SK-N-SH (cell line): ENCODE data around the gene VWA5B1. TPM values are rescaled to one million over a fixed set of nuclear protein-coding genes. Genes with fewer than 3 reads are reported as not detected.

Source experiments
- CTCF ChIA-PET: fragments of 300-600, 350-600 bp; formaldehyde crosslinking; extraction: SDS; loops from one replicate; lab custom pipeline; 2021; lab: Yijun Ruan, JAX
- POLR2A ChIA-PET: fragments of 350-600 bp; sonication (Branson Sonifier 250); formaldehyde crosslinking; extraction: SDS; loops from one replicate; lab custom pipeline; 2020; ENCODE audit warnings: antibody characterized with exemption, inconsistent platforms; lab: Yijun Ruan, JAX
- DNase-seq: peaks from one replicate; pipeline ENCODE4 v3.0.0; 2012
- H2AFZ ChIP-seq: fragments of 200-600 bp; sonication (generic); 2 replicates; pipeline ENCODE4 v1.8.1; 2016; ENCODE audit warnings: antibody characterized with exemption, mild to moderate bottlenecking, low read depth
- H3F3A ChIP-seq: fragments of 200-600 bp; sonication (generic); replicated peaks from 2 replicates; pipeline ENCODE3; 2016; ENCODE audit warnings: antibody characterized with exemption, mild to moderate bottlenecking; ENCODE audit not compliant: insufficient read depth
- H3K27ac ChIP-seq, 2 experiments: fragments of 200-500 bp in 1 of 2; fragments of 200-600 bp in 1 of 2; sonication (Bioruptor generic) in 1 of 2; sonication (generic), shearing (Covaris generic) in 1 of 2; 2 replicates each; pipeline versions ENCODE4 v1.5.1 to v1.6.1; 2014 to 2016; ENCODE audit warnings: low read depth in 2 of 2, inconsistent platforms in 1 of 2, low read length in 1 of 2, mild to moderate bottlenecking in 1 of 2, mixed read lengths in 1 of 2
- H3K27me3 ChIP-seq: fragments of 200-600 bp; sonication (generic), shearing (Covaris generic); 2 replicates; pipeline ENCODE4 v1.6.1; 2016; ENCODE audit warnings: mixed run types; ENCODE audit not compliant: insufficient read depth
- H3K36me3 ChIP-seq, 2 experiments: fragments of 200-500 bp in 1 of 2; fragments of 200-600 bp in 1 of 2; sonication (Bioruptor generic) in 1 of 2; sonication (generic) in 1 of 2; replicated peaks in 1 of 2; 2 replicates each; pipeline versions ENCODE3 to v1.5.1; 2014 to 2016; ENCODE audit warnings: low read length in 1 of 2, mild to moderate bottlenecking in 1 of 2; ENCODE audit not compliant: insufficient read depth in 2 of 2, control insufficient read depth in 1 of 2
- H3K4me1 ChIP-seq, 2 experiments: fragments of 200-500 bp in 1 of 2; fragments of 200-600 bp in 1 of 2; sonication (Bioruptor generic) in 1 of 2; sonication (generic), shearing (Covaris generic) in 1 of 2; 2 replicates each; pipeline versions ENCODE4 v1.5.1 to v1.6.1; 2014 to 2016; ENCODE audit warnings: low read depth in 1 of 2, low read length in 1 of 2, mixed run types in 1 of 2; ENCODE audit not compliant: insufficient read depth in 2 of 2, control insufficient read depth in 1 of 2
- H3K4me2 ChIP-seq: fragments of 200-600 bp; sonication (generic), shearing (Covaris generic); 2 replicates; pipeline ENCODE4 v1.6.1; 2017; ENCODE audit warnings: mixed run types
- H3K4me3 ChIP-seq, 2 experiments: fragments of 200-500 bp in 1 of 2; fragments of 200-600 bp in 1 of 2; sonication (Bioruptor generic) in 1 of 2; sonication (generic), shearing (Covaris generic) in 1 of 2; 2 replicates each; pipeline versions ENCODE4 v1.5.1 to v1.8.1; 2014 to 2016; ENCODE audit warnings: low read depth in 2 of 2, inconsistent platforms in 1 of 2, low read length in 1 of 2, mild to moderate bottlenecking in 1 of 2, mixed read lengths in 1 of 2, moderate library complexity in 1 of 2
- H3K79me2 ChIP-seq: fragments of 200-600 bp; sonication (generic); 2 replicates; pipeline ENCODE4 v1.8.1; 2017; ENCODE audit warnings: mild to moderate bottlenecking; ENCODE audit not compliant: insufficient read depth
- H3K9ac ChIP-seq: fragments of 200-600 bp; sonication (generic); 2 replicates; pipeline ENCODE4 v1.6.1; 2017; ENCODE audit warnings: mixed run types
- H3K9me2 ChIP-seq: fragments of 200-600 bp; sonication (generic); 2 replicates; pipeline ENCODE4 v1.6.1; 2017; ENCODE audit warnings: mixed run types
- H3K9me3 ChIP-seq: fragments of 200-600 bp; sonication (generic); 2 replicates; pipeline ENCODE4 v1.6.1; 2017; ENCODE audit warnings: mixed run types, mild to moderate bottlenecking, moderate library complexity
- H4K20me1 ChIP-seq: fragments of 200-600 bp; sonication (generic); 2 replicates; pipeline ENCODE4 v1.6.1; 2017; ENCODE audit warnings: mild to moderate bottlenecking, mixed run types; ENCODE audit not compliant: insufficient read depth
- CHD2 ChIP-seq: fragments of 150-350 bp; IDR thresholded peaks from 2 replicates; pipeline ENCODE4 v1.6.1; 2018; ENCODE audit warnings: low read length; ENCODE audit not compliant: partially characterized antibody
- CTCF ChIP-seq: fragments of 200-600 bp; sonication (generic); IDR thresholded peaks from 2 replicates; pipeline ENCODE4 v1.6.1; 2017; ENCODE audit warnings: antibody characterized with exemption, mild to moderate bottlenecking, moderate library complexity
- ELF1 ChIP-seq: IDR thresholded peaks from 2 replicates; pipeline ENCODE4 v1.4.0; 2012
- FOSL2 ChIP-seq: IDR thresholded peaks from 2 replicates; pipeline ENCODE4 v1.4.0; 2012; ENCODE audit warnings: low read depth, mild to moderate bottlenecking, moderate library complexity, borderline replicate concordance
- FOXM1 ChIP-seq: IDR thresholded peaks from 2 replicates; pipeline ENCODE4 v1.4.0; 2012; ENCODE audit warnings: low read depth, mild to moderate bottlenecking
- GATA2 ChIP-seq: sonication (generic); formaldehyde crosslinking; IDR thresholded peaks from 2 replicates; pipeline ENCODE4 v1.5.0; 2020; ENCODE audit warnings: mild to moderate bottlenecking, missing genetic modification reagents
- JUND ChIP-seq: IDR thresholded peaks from 2 replicates; pipeline ENCODE4 v1.4.0; 2012
- MEF2A ChIP-seq: IDR thresholded peaks from 2 replicates; pipeline ENCODE4 v1.4.0; 2012; ENCODE audit warnings: low read depth, borderline replicate concordance
- RCOR1 ChIP-seq: fragments of 150-350 bp; IDR thresholded peaks from 2 replicates; pipeline ENCODE4 v1.6.1; 2017; ENCODE audit warnings: antibody characterized with exemption, low read length
- REST ChIP-seq: IDR thresholded peaks from 2 replicates; pipeline ENCODE4 v1.6.1; 2012; ENCODE audit warnings: mild to moderate bottlenecking, low read depth, low read length, moderate library complexity
- RFX5 ChIP-seq: IDR thresholded peaks from 2 replicates; pipeline ENCODE4 v1.6.1; 2012; ENCODE audit warnings: mild to moderate bottlenecking, improper control_type of control experiment, low read length
- SIN3A ChIP-seq: IDR thresholded peaks from 2 replicates; pipeline ENCODE4 v1.6.1; 2012; ENCODE audit warnings: low read depth, mild to moderate bottlenecking, low read length, moderate library complexity, borderline replicate concordance
- SMC3 ChIP-seq: IDR thresholded peaks from 2 replicates; pipeline ENCODE4 v1.6.1; 2012; ENCODE audit warnings: low read depth, low read length, improper control_type of control experiment
- TAF1 ChIP-seq: IDR thresholded peaks from 2 replicates; pipeline ENCODE4 v1.6.1; 2012; ENCODE audit warnings: low read depth, mild to moderate bottlenecking, low read length, moderate library complexity, borderline replicate concordance
- TCF12 ChIP-seq: IDR thresholded peaks from 2 replicates; pipeline ENCODE4 v1.4.0; 2012
- TEAD4 ChIP-seq: IDR thresholded peaks from 2 replicates; pipeline ENCODE4 v1.4.0; 2012; ENCODE audit warnings: mild to moderate bottlenecking, borderline replicate concordance; ENCODE audit not compliant: insufficient read depth
- USF1 ChIP-seq: IDR thresholded peaks from 2 replicates; pipeline ENCODE4 v1.4.0; 2012; ENCODE audit warnings: low read depth, borderline replicate concordance
- YY1 ChIP-seq: IDR thresholded peaks from 2 replicates; pipeline ENCODE4 v1.4.0; 2012; ENCODE audit warnings: low read depth, mild to moderate bottlenecking
- WGBS: methylation state at CpG from one replicate; pipeline ENCODE4 v1.1.6; 2017; ENCODE audit warnings: low lambda C conversion rate; 5-methylcytosine and 5-hydroxymethylcytosine counted together
- polyA plus RNA-seq, 3 experiments: library from polyadenylated mRNA; depleted of rRNA; stranded (reverse); fragments of >200 nt; gene quantifications; 2 replicates each; pipeline ENCODE4 v1.2.3, GENCODE V29; 2012
- TF ChIP-seq, protein P1 (sequence below): IDR thresholded peaks from 2 replicates; pipeline ENCODE4 v1.4.0; 2012; ENCODE audit warnings: low read depth, borderline replicate concordance
- TF ChIP-seq, protein P2 (sequence below): IDR thresholded peaks from 2 replicates; pipeline ENCODE4; 2012

The VWA5B1 gene
- polyA plus RNA-seq, 1 of the 3 experiments (the other 2 are of a cell fraction): not detected

GRCh38 chr1:20349561-20349960 is 58.9 kb downstream of the VWA5B1 start:
- H3K4me2 ChIP-seq: no peak overlapping the region
- no peak overlapping the region for H3K27ac ChIP-seq
- WGBS: 82% methylated on average over 5 of the region's 5 CpGs
- H3K27me3 ChIP-seq: no peaks in the 10 kb centered on the region; the same call in 1 of the 2 replicates
- no peaks in the 10 kb centered on the region for H3F3A ChIP-seq
- H2AFZ ChIP-seq: no peak overlapping the region
- no peak for TF ChIP-seq RFX5
- TF ChIP-seq REST: no peak
- no peak for TF ChIP-seq TAF1
- no peak for TF ChIP-seq ELF1
- no peak for TF ChIP-seq USF1
- TF ChIP-seq, protein P1, sequence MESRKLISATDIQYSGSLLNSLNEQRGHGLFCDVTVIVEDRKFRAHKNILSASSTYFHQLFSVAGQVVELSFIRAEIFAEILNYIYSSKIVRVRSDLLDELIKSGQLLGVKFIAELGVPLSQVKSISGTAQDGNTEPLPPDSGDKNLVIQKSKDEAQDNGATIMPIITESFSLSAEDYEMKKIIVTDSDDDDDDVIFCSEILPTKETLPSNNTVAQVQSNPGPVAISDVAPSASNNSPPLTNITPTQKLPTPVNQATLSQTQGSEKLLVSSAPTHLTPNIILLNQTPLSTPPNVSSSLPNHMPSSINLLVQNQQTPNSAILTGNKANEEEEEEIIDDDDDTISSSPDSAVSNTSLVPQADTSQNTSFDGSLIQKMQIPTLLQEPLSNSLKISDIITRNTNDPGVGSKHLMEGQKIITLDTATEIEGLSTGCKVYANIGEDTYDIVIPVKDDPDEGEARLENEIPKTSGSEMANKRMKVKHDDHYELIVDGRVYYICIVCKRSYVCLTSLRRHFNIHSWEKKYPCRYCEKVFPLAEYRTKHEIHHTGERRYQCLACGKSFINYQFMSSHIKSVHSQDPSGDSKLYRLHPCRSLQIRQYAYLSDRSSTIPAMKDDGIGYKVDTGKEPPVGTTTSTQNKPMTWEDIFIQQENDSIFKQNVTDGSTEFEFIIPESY: no peak
- no peak for TF ChIP-seq GATA2 (CRISPR knock-in tag)
- no peak for TF ChIP-seq SMC3
- TF ChIP-seq SIN3A: no peak
- TF ChIP-seq RCOR1: no peak
- no peak for TF ChIP-seq MEF2A
- TF ChIP-seq FOXM1: no peak
- no peak for TF ChIP-seq CHD2
- TF ChIP-seq YY1: no peak
- TF ChIP-seq, protein P2, sequence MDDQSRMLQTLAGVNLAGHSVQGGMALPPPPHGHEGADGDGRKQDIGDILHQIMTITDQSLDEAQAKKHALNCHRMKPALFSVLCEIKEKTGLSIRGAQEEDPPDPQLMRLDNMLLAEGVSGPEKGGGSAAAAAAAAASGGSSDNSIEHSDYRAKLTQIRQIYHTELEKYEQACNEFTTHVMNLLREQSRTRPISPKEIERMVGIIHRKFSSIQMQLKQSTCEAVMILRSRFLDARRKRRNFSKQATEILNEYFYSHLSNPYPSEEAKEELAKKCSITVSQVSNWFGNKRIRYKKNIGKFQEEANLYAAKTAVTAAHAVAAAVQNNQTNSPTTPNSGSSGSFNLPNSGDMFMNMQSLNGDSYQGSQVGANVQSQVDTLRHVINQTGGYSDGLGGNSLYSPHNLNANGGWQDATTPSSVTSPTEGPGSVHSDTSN: no peak
- TF ChIP-seq FOSL2: no peak
- no peak for TF ChIP-seq TEAD4
- TF ChIP-seq TCF12: no peak
- TF ChIP-seq CTCF: no peak
- no peak for TF ChIP-seq JUND
- no peaks in the 10 kb centered on the region for H3K79me2 ChIP-seq
- DNase-seq: no peak
- no peaks in the 10 kb centered on the region for H3K36me3 ChIP-seq
- H3K4me1 ChIP-seq: peaks cover 0 to 3% of the 10 kb centered on the region in 2 experiments; a peak in 1 of 4 replicates
- ChIA-PET POLR2A (no interaction called here), CTCF (no interaction called here)
- no peaks in the 10 kb centered on the region for H3K9me2 ChIP-seq
- no peak overlapping the region for H3K9ac ChIP-seq
- no peaks in the 10 kb centered on the region for H4K20me1 ChIP-seq
- H3K4me3 ChIP-seq: no peak overlapping the region
- H3K9me3 ChIP-seq: no peaks in the 10 kb centered on the region
